ENCODE results near the gene TRPM2. TPM values are rescaled to one million over a fixed set of nuclear protein-coding genes. Genes with fewer than 3 reads are reported as not detected.

TRPM2 gene
- total RNA-seq, 4 donors from 2014 or later, result 1.6 to 3.5 (median 2.7) TPM

- DNase-seq (ENCODE audit: extremely low spot score), result no peak
- Histone ChIP-seq H3K27me3 (no peaks in the 10 kb centered on the region), H3K27ac (replicated peaks in 1 of 4) (no peak overlapping the region), H3K9me3 (no peaks in the 10 kb centered on the region), H3K4me1 (peaks cover 7 to 29% (median 19%) of the 10 kb centered on the region in 4 donors), H3K36me3 (peaks cover 0 to 17% (median 7%) of the 10 kb centered on the region in 4 donors), H3K4me3 (no peak overlapping the region)
- 98% methylated on average over 8 of the region's 19 CpGs for WGBS
- no peak for TF ChIP-seq CTCF (IDR thresholded peaks at IDR 0.05)
- no peak for TF ChIP-seq EP300 (IDR thresholded peaks at IDR 0.05)
- TF ChIP-seq POLR2AphosphoS5 (IDR thresholded peaks at IDR 0.05), result no peak
- TF ChIP-seq POLR2A (IDR thresholded peaks at IDR 0.05; ENCODE audit: low read depth), result no peak
- intact Hi-C loops (cut with DNase I), result loop anchor here (5.0 kb wide), 1 partner anchor 122 kb away; the partner anchor contains the start of gene CFAP410
Measured at GRCh38 chr21:44458971-44459711, 105.7 kb downstream of the TRPM2 start.

DNA sequence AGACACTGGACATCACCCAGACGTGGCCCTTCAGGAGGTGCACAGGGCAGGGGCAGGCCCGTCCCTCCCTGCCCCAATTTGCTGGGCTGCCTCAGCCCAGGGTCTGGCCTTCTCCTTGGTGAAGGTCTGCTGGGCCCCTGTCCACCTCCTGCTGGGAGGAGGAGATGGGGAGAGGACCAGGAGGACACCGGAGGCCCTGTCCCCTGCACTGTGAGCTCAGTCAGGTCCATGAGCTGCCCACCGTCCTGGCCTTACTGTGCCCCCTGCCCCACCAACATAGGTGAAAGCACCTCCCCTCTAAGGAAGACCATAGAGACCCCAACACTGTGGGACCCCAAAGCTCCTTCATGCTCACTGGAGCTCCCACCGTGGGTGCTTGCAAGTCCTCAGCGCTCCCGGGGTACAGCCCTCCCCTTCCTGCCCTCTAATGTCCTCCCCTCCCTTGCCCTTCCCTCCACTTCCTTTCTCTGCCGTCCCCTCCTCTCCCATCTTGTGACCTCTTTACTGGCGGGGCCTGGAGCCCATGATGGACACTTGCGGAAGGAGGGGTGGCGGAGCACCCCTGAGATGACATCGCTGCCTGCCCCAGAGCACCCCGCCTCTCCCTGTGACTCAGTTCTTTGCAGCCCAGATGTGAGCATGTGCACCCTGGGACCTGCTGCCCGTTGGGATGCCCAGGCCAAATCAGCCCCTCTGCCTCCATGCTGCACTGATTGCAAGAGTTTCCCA, 106.5 kb downstream of the TRPM2 start:
- no peak overlapping the region for H3K4me3 ChIP-seq
- H3K36me3 ChIP-seq, result peaks cover 0 to 17% (median 7%) of the 10 kb centered on the region in 4 donors
- no peaks in the 10 kb centered on the region for H3K9me3 ChIP-seq
- H3K27ac ChIP-seq (replicated peaks in 1 of 4), result no peak overlapping the region
- no peaks in the 10 kb centered on the region for H3K27me3 ChIP-seq
- 84% methylated on average over 11 of the region's 14 CpGs for WGBS
- TF ChIP-seq POLR2A (IDR thresholded peaks at IDR 0.05; ENCODE audit: low read depth) (no peak), EP300 (IDR thresholded peaks at IDR 0.05) (no peak), CTCF (IDR thresholded peaks at IDR 0.05) (no peak), POLR2AphosphoS5 (IDR thresholded peaks at IDR 0.05) (no peak)
- H3K4me1 ChIP-seq, result peaks cover 7 to 25% (median 16%) of the 10 kb centered on the region in 4 donors
- intact Hi-C loops (cut with DNase I), result loop anchor here (5.0 kb wide), 1 partner anchor 123 kb away; the partner anchor contains the start of gene CFAP410
- no peak for DNase-seq (ENCODE audit: extremely low spot score)

DNA sequence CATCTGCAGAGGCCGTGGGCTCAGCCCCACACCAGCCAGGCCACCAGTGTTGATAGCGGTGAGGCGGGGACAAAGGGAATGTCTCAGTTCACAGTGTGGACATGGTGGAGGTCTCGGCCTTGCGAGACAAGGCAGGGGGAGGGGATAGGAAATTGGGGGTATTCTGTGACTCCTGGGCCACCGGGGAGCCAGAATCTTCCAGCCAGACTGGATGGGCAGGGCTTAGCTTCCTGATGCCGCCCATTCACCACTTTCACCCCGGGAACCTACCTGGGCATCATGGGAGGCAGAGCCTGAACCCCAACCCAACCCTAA, 107.0 kb downstream of the TRPM2 start:
- peaks cover 0 to 17% (median 7%) of the 10 kb centered on the region in 4 donors for H3K36me3 ChIP-seq
- H3K9me3 ChIP-seq, result no peaks in the 10 kb centered on the region
- no peak overlapping the region for H3K27ac ChIP-seq (replicated peaks in 1 of 4)
- no peaks in the 10 kb centered on the region for H3K27me3 ChIP-seq
- no peak for DNase-seq (ENCODE audit: extremely low spot score)
- TF ChIP-seq POLR2A (IDR thresholded peaks at IDR 0.05; ENCODE audit: low read depth) (no peak), CTCF (IDR thresholded peaks at IDR 0.05) (no peak), POLR2AphosphoS5 (IDR thresholded peaks at IDR 0.05) (no peak)
- intact Hi-C loops (cut with DNase I), result no loop called here
- no peak overlapping the region for H3K4me3 ChIP-seq
- WGBS, result 94% methylated on average over 8 of the region's 8 CpGs
- H3K4me1 ChIP-seq, result peaks cover 7 to 19% (median 13%) of the 10 kb centered on the region in 4 donors

GRCh38 chr21:44461005-44461404, 107.6 kb downstream of the TRPM2 start:
- Histone ChIP-seq H3K4me1 (peaks cover 4 to 13% (median 7%) of the 10 kb centered on the region in 4 donors), H3K27me3 (no peaks in the 10 kb centered on the region), H3K9me3 (no peaks in the 10 kb centered on the region), H3K4me3 (no peak overlapping the region), H3K27ac (replicated peaks in 1 of 4) (no peak overlapping the region), H3K36me3 (peaks cover 0 to 17% (median 7%) of the 10 kb centered on the region in 4 donors)
- WGBS, result 97% methylated on average over 8 of the region's 8 CpGs
- TF ChIP-seq POLR2AphosphoS5 (IDR thresholded peaks at IDR 0.05) (no peak), EP300 (IDR thresholded peaks at IDR 0.05) (no peak), CTCF (IDR thresholded peaks at IDR 0.05) (no peak), POLR2A (IDR thresholded peaks at IDR 0.05; ENCODE audit: low read depth) (no peak)
- intact Hi-C loops (cut with DNase I), result no loop called here
- DNase-seq (ENCODE audit: extremely low spot score), result no peak
